Fibroblast of skin of scalp (primary cell): ENCODE results near the gene SMAD2.
A peak's percentile ranks its signal among the peaks of the same experiment; 100 is the strongest.
"Not testable (repeated sequence)": the region's sequence is repeated elsewhere in the genome, so short reads cannot be mapped to it uniquely, and the experiment has no call there.

Experiments used
- DNase-seq: peaks from one replicate; pipeline ENCODE4 v3.0.0-alpha.2; 2013

The SMAD2 gene

GRCh38 chr18:47838396-47838795, 92.1 kb downstream of the SMAD2 start:
- no peak for DNase-seq

- peak; percentile 17 for DNase-seq
Observed at GRCh38 chr18:47832348-47832747, 98.1 kb downstream of the SMAD2 start.

GRCh38 chr18:47831351-47831750, 99.1 kb downstream of the SMAD2 start:
- DNase-seq: no peak

- DNase-seq: no peak
Observed at GRCh38 chr18:47830772-47831171, 99.7 kb downstream of the SMAD2 start.

- DNase-seq: no peak
Observed at GRCh38 chr18:47829831-47830230, 100.6 kb downstream of the SMAD2 start.

- not testable (repeated sequence) for DNase-seq
Observed at GRCh38 chr18:47828031-47828430, 102.4 kb downstream of the SMAD2 start.

GRCh38 chr18:47826157-47827074, 104.0 kb downstream of the SMAD2 start:
- no peak for DNase-seq

GRCh38 chr18:47821314-47821713, 109.1 kb downstream of the SMAD2 start:
- no peak for DNase-seq

GRCh38 chr18:47817795-47818077, 112.7 kb downstream of the SMAD2 start:
- DNase-seq: no peak

GRCh38 chr18:47817017-47817794, 113.3 kb downstream of the SMAD2 start:
- no peak for DNase-seq

GRCh38 chr18:47815486-47816270, 114.8 kb downstream of the SMAD2 start:
- no peak for DNase-seq

GRCh38 chr18:47809420-47809819, 121.0 kb downstream of the SMAD2 start:
- no peak for DNase-seq

- DNase-seq: no peak
Observed at GRCh38 chr18:47802802-47803201, 127.7 kb downstream of the SMAD2 start.

- DNase-seq: no peak
Observed at GRCh38 chr18:47801817-47802216, 128.6 kb downstream of the SMAD2 start.

GRCh38 chr18:47800756-47801155, 129.7 kb downstream of the SMAD2 start:
- DNase-seq: no peak

- no peak for DNase-seq
Observed at GRCh38 chr18:47800248-47800647, 130.2 kb downstream of the SMAD2 start.

GRCh38 chr18:47799376-47799775, 131.1 kb downstream of the SMAD2 start:
- DNase-seq: no peak

- no peak for DNase-seq
Observed at GRCh38 chr18:47798366-47798765, 132.1 kb downstream of the SMAD2 start.

GRCh38 chr18:47797126-47797525, 133.3 kb downstream of the SMAD2 start:
- no peak for DNase-seq

GRCh38 chr18:47795434-47795814, 135.0 kb downstream of the SMAD2 start:
- DNase-seq: no peak

GRCh38 chr18:47794725-47795433, 135.6 kb downstream of the SMAD2 start:
- DNase-seq: no peak

GRCh38 chr18:47793609-47794008, 136.8 kb downstream of the SMAD2 start:
- DNase-seq: no peak
